Small intestine (tissue), 7 donors: Measurements from ENCODE around the gene MYOC. TPM values are rescaled to one million over a fixed set of nuclear protein-coding genes. Genes with fewer than 3 reads are reported as not detected.
"Not testable (repeated sequence)": the region's sequence is repeated elsewhere in the genome, so short reads cannot be mapped to it uniquely, and the experiment has no call there.

Source experiments
- DNase-seq, 2 donors: peaks; one replicate each; pipeline versions ENCODE4 v3.0.0 to v3.0.0-alpha.2; 2013
- FAIRE-seq: peaks from 2 replicates; lab custom pipeline; 2012; peaks lifted over from hg19 to GRCh38; lab: Jason Lieb, UNC
- H3K27ac ChIP-seq, 3 donors: one replicate each; pipeline ENCODE4 v1.5.1; 2013; ENCODE audit warnings: low read length in 2 of 3, mild to moderate bottlenecking in 2 of 3, control low read depth in 1 of 3, inconsistent platforms in 1 of 3, low read depth in 1 of 3, moderate library complexity in 1 of 3
- H3K27me3 ChIP-seq, 3 donors: one replicate each; pipeline ENCODE4 v1.6.1; 2013; ENCODE audit warnings: low read length in 3 of 3, inconsistent platforms in 1 of 3; ENCODE audit not compliant: control insufficient read depth in 3 of 3, insufficient read depth in 3 of 3
- H3K36me3 ChIP-seq, 3 donors: one replicate each; pipeline ENCODE4 v1.6.1; 2013; ENCODE audit warnings: low read length in 3 of 3, inconsistent platforms in 1 of 3, low read depth in 1 of 3, mild to moderate bottlenecking in 1 of 3, moderate library complexity in 1 of 3; ENCODE audit not compliant: control insufficient read depth in 3 of 3, insufficient read depth in 2 of 3
- H3K4me1 ChIP-seq, 3 donors: one replicate each; pipeline ENCODE4 v1.6.1; 2013; ENCODE audit warnings: low read length in 2 of 3, inconsistent platforms in 1 of 3, low read depth in 1 of 3, mild to moderate bottlenecking in 1 of 3, moderate library complexity in 1 of 3; ENCODE audit not compliant: control insufficient read depth in 3 of 3, insufficient read depth in 2 of 3
- H3K4me3 ChIP-seq, 3 donors: one replicate each; pipeline ENCODE4 v1.5.1; 2013; ENCODE audit warnings: low read length in 3 of 3, control low read depth in 1 of 3, inconsistent platforms in 1 of 3, low read depth in 1 of 3, mild to moderate bottlenecking in 1 of 3, moderate library complexity in 1 of 3
- H3K9me3 ChIP-seq, 2 donors: one replicate each; pipeline ENCODE4 v1.6.1; 2013; ENCODE audit warnings: low read depth in 1 of 2, low read length in 1 of 2; ENCODE audit not compliant: control insufficient read depth in 2 of 2, insufficient read depth in 1 of 2
- WGBS, 3 donors: extraction: QIAGEN DNeasy Blood & Tissue Kit; methylation state at CpG; one replicate each; pipeline ENCODE4 v1.1.7; 2013; 5-methylcytosine and 5-hydroxymethylcytosine counted together
- polyA plus RNA-seq, 4 donors: library from polyadenylated mRNA; stranded (reverse) in 3 of 4; unstranded in 1 of 4; fragments of 200-250 nt in 3 of 4; fragments of 120-200 nt in 1 of 4; gene quantifications; one replicate each; pipeline versions ENCODE4 v1.2.1 to v1.2.3, GENCODE V29; 2013
- donor health status: healthy with polysubstance abuse.
- donor health status: control.
- donor health status: control.
- donor health status: Bipolar disorder and iron deficiency.
- donor health status: healthy.

MYOC gene
- polyA plus RNA-seq, 4 donors = 0.04 to 2.0 TPM; not detected in 2

DNA sequence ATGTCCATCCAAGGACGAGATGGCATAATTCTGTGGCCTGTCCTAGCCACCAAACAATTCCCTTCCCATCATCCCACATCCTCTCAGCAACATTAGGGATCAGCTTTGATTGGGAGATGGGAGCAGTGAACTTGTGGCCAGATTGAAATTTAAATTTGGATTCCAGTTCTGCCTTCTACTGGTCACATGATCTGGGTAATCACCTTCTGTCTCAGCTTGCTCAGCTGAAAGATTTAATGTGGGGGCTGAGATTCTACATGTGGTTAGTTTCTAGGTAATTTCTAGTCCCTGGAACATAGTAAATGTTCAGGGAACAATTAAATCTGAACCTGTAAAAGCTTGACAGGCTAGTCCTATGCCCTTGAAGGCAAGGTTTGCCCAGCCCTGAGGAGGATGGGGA, 27.3 kb downstream of the MYOC start:
- FAIRE-seq (no peak), DNase-seq (no peak)
- Histone ChIP-seq H3K36me3 (no peaks in the 10 kb centered on the region), H3K27ac (no peak overlapping the region), H3K9me3 (no peaks in the 10 kb centered on the region), H3K4me1 (no peaks in the 10 kb centered on the region), H3K4me3 (no peak overlapping the region), H3K27me3 (peaks cover 0 to 2% (median 0%) of the 10 kb centered on the region in 3 donors)
- 61 to 78% (median 69%) methylated on average over 1 of the region's 1 CpG for WGBS, 3 donors

DNA sequence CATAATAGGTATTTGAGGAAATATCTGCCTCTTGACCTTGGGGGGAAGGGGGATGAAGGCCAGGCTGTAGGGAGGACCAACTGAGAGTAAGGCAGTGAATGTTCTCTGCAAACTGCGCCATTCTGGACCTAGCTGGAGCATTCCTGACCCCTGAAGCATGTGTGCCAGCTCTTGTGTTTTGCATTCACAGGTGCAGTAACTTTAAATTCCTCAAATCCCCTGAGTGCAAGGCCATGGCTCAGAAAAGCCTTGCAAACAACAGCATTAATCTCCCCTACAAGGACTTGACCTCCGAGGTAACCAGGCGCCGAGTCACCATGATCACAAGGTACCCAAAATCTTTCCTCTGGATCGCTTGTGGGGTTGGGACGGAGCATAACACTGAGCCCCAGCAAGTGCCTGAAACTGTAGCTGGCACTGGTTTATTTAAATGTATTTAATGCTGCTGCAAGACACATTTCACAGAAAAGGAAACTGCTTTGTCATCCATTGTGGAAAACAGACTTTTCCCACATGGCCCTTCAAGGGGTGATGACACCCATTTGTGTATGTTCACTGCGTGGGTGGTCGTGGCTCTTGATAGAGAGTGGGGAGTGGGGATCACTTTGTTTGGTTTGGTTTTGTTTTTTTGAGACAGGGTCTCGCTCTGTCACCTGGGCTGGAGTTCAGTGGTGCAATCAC, 28.7 kb downstream of the MYOC start:
- Histone ChIP-seq H3K27ac (no peak overlapping the region), H3K27me3 (peaks cover 0 to 2% (median 2%) of the 10 kb centered on the region in 3 donors), H3K4me1 (no peaks in the 10 kb centered on the region), H3K4me3 (no peak overlapping the region), H3K36me3 (no peaks in the 10 kb centered on the region), H3K9me3 (no peaks in the 10 kb centered on the region)
- FAIRE-seq (no peak), DNase-seq (no peak)
- 70 to 88% (median 71%) methylated on average over 9 of the region's 9 CpGs for WGBS, 3 donors

DNA sequence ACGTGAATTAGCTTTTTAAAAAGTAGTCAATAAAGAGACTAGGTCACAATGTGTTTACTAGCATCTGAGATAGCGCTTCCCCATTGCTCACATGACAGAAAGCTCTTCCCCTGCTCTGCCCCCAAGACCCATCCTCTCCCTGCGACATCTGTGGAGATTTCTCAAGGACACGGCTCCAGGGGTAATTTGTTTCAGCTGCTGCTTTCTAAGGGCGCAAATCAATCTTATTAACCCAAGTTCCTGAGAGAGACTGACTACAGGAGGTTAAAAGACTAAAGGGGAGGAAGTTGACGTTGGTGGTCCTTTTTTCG, 30.4 kb downstream of the MYOC start, which contains the start of gene MYOCOS:
MYOCOS (plus strand) TSS at position 92 of the 311 bp plus-strand sequence. CDS start 1,641 bp downstream, outside the sequence.
- no peaks in the 10 kb centered on the region for H3K4me1 ChIP-seq
- H3K36me3 ChIP-seq = no peaks in the 10 kb centered on the region
- FAIRE-seq (no peak), DNase-seq (no peak)
- H3K27me3 ChIP-seq = peaks cover 0 to 2% (median 2%) of the 10 kb centered on the region in 3 donors
- H3K9me3 ChIP-seq = no peaks in the 10 kb centered on the region
- H3K4me3 ChIP-seq = no peak within 1 kb of the TSS
- WGBS, 3 donors = 40 to 70% (median 60%) methylated on average over 7 of the region's 7 CpGs
- H3K27ac ChIP-seq = no peak within 1 kb of the TSS

DNA sequence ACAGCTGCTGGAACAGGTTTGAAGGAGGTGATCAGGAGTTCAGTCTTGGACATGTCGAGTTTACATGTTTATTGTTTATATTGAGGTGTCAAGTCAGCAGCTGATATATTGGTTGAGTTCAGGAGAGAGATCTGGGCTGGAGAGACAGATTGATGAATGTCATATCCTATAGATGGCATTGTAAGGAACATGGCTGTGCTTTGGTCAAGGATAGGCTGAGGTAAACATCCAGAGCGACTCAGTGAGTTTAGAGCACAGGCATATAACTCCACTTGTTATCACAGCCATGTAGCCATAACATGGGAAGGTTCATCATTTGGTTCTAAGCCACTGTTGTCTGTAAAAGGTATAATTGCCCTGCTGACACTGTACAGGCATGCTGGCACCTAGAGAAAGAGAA, 35.9 kb downstream of the MYOC start:
- 76 to 80% (median 78%) methylated on average over 2 of the region's 2 CpGs for whole genome bisulfite sequencing, 3 donors
- Histone ChIP-seq H3K36me3 (no peaks in the 10 kb centered on the region), H3K27me3 (peaks cover 0 to 2% (median 0%) of the 10 kb centered on the region in 3 donors), H3K27ac (no peak overlapping the region), H3K9me3 (no peaks in the 10 kb centered on the region), H3K4me3 (no peak overlapping the region), H3K4me1 (no peaks in the 10 kb centered on the region)
- DNase-seq = no peak
- FAIRE-seq = no peak

DNA sequence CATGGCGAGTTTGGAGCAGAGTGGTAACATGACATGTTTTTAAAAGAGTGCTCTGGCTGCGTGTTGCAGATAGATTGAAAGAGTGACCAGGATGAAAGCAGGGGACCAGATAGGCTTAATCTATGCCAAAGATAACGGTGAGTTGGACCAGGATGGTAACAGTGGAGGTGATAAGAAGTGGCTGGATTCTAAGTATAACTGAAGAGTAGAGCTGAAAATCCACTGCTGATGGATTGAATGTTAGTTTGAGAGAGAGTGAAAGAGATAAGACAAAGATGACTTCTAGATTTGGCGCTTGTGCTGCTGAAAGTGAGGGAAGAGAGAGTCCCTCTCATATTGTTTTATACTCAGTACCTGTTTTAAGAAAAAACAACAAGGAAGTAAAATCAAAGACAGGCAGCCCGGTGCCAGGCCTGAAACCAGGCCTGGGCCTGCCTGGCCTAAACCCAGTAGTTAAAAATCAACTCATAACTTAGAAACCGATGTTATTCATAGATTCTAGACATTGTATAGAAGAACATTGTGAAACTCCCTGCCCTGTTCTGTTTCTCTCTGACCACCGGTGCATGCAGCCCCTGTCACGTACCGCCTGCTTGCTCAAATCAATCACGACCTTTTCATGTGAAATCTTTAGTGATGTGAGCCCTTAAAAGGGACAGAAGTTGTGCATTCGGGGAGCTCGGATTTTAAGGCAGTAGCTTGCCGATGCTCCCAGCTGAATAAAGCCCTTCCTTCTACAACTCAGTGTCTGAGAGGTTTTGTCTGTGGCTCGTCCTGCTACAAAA, 37.2 kb downstream of the MYOC start:
- not testable (repeated sequence) for H3K4me3 ChIP-seq, H3K27ac ChIP-seq, DNase-seq, H3K36me3 ChIP-seq, H3K9me3 ChIP-seq, H3K27me3 ChIP-seq, H3K4me1 ChIP-seq, FAIRE-seq
- WGBS, 3 donors = 66 to 83% (median 73%) methylated on average over 14 of the region's 14 CpGs

DNA sequence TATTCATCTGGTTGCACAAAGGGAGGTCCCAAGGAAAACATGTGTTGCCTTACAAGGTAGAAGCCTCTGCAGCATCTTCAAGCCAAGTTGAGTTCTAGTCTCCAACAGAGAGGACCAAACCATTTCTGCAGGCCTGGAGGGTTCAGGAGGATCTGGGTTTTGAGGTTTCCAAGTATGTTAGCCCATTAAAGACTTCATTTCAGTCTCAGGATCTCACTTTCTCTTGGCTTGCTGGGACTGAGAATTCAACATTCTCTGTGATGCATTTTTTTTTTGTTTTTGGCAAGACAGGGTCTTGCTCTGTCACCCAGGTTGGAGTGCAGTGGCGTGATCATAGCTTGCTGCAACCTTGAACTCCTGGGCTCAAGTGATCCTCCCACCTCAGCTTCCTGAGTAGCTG, 39.2 kb downstream of the MYOC start:
- FAIRE-seq (no peak), DNase-seq (no peak)
- Histone ChIP-seq H3K4me1 (no peaks in the 10 kb centered on the region), H3K27me3 (no peaks in the 10 kb centered on the region), H3K27ac (no peak overlapping the region), H3K36me3 (no peaks in the 10 kb centered on the region), H3K9me3 (no peaks in the 10 kb centered on the region), H3K4me3 (no peak overlapping the region)
- 92 to 94% (median 93%) methylated on average over 1 of the region's 1 CpG for WGBS, 3 donors

DNA sequence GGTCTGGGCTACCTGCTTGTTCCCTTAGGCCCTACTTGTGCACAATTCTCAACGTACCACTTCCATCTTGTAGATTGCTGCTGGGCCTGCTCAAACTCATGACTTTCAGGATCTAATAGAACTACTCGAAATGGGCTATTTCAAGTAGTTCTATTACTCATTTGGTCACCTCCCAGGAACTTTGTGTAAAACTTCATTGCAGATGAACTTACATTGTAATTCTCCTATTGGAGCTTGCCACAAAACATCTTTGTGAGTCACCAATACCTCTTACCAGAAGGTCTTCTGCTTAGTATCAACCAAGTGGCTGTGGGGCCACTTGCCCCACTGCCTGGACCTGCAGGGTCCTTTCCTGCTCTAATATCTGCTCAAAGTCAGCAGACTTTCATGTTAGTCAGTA, 41.2 kb downstream of the MYOC start:
- FAIRE-seq (no peak), DNase-seq (no peak)
- Histone ChIP-seq H3K27me3 (no peaks in the 10 kb centered on the region), H3K9me3 (no peaks in the 10 kb centered on the region), H3K36me3 (no peaks in the 10 kb centered on the region), H3K4me1 (no peaks in the 10 kb centered on the region), H3K27ac (no peak overlapping the region), H3K4me3 (no peak overlapping the region)
- WGBS, 3 donors = 81 to 84% (median 81%) methylated on average over 2 of the region's 2 CpGs

DNA sequence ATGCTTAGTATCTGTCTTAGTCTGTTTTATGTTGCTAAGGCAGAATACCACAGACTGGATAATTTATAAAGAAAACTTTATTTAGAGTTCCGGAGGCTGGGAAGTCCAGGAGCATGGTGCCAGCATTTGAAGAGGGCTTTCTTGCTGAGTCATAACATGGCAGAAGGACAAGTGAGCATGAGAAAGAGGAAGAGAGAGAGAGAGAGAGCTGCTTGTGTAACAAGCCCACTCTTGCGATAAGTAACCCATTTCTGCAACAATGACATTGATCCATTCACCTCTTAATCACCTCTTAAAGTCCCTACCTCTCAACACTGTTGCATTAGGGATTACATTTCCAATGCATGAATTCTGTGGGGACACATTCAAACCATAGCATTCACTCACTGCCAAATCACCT, 42.1 kb downstream of the MYOC start:
- H3K27me3 ChIP-seq = no peaks in the 10 kb centered on the region
- no peak for FAIRE-seq
- 82 to 87% (median 82%) methylated on average over 2 of the region's 2 CpGs for WGBS, 3 donors
- no peak overlapping the region for H3K27ac ChIP-seq
- no peaks in the 10 kb centered on the region for H3K36me3 ChIP-seq
- H3K4me1 ChIP-seq = no peaks in the 10 kb centered on the region
- no peak overlapping the region for H3K4me3 ChIP-seq
- no peak for DNase-seq
- no peaks in the 10 kb centered on the region for H3K9me3 ChIP-seq
